Common myeloid progenitor, CD34-positive (primary cell): ENCODE results near the gene CD63.

Experiments used
- CTCF ChIA-PET: fragments of 350-600 bp; sonication (Branson Sonifier 250); formaldehyde crosslinking; loops from one replicate; lab custom pipeline; 2021; ENCODE audit warnings: antibody characterized with exemption; lab: Charles Lee
- POLR2A ChIA-PET: fragments of 350-600 bp; sonication (Branson Sonifier 250); formaldehyde crosslinking; loops from one replicate; lab custom pipeline; 2021; ENCODE audit warnings: antibody characterized with exemption; lab: Charles Lee
- DNase-seq, 3 donors: peaks; one replicate each; pipeline versions ENCODE4 v3.0.0 to v3.0.0-alpha.2; 2013
- H3K27ac ChIP-seq, 2 experiments: 1 replicate in 1 of 2; 2 replicates in 1 of 2; pipeline ENCODE4 v1.7.0; 2013; ENCODE audit warnings: inconsistent platforms in 2 of 2, low read length in 2 of 2, mild to moderate bottlenecking in 2 of 2, low read depth in 1 of 2, moderate library complexity in 1 of 2; ENCODE audit not compliant: severe bottlenecking in 2 of 2, insufficient read depth in 1 of 2, poor library complexity in 1 of 2
- H3K27me3 ChIP-seq, 5 experiments: replicated peaks in 2 of 5; 1 replicate in 3 of 5; 2 replicates in 2 of 5; pipeline versions ENCODE4 v1.6.1 to v1.7.0; 2013; ENCODE audit warnings: low read length in 4 of 5, mild to moderate bottlenecking in 2 of 5, moderate library complexity in 2 of 5, inconsistent platforms in 1 of 5; ENCODE audit not compliant: insufficient read depth in 5 of 5, control insufficient read depth in 4 of 5
- H3K36me3 ChIP-seq, 4 experiments: 1 replicate in 2 of 4; 2 replicates in 2 of 4; pipeline versions ENCODE4 v1.6.1 to v1.7.0; 2013; ENCODE audit warnings: low read length in 3 of 4, control low read depth in 1 of 4, mild to moderate bottlenecking in 1 of 4; ENCODE audit not compliant: control insufficient read depth in 4 of 4, insufficient read depth in 4 of 4
- H3K4me1 ChIP-seq, 4 experiments: 1 replicate in 3 of 4; 2 replicates in 1 of 4; pipeline versions ENCODE4 v1.6.1 to v1.7.1; 2013; ENCODE audit warnings: low read length in 3 of 4, mild to moderate bottlenecking in 3 of 4, control low read depth in 1 of 4, inconsistent platforms in 1 of 4, moderate library complexity in 1 of 4; ENCODE audit not compliant: control insufficient read depth in 4 of 4, insufficient read depth in 4 of 4; ENCODE audit errors: control extremely low read depth in 1 of 4
- H3K4me3 ChIP-seq, 7 experiments: 1 replicate in 4 of 7; 2 replicates in 3 of 7; pipeline versions ENCODE4 v1.5.1 to v1.7.0; 2013; ENCODE audit warnings: mild to moderate bottlenecking in 7 of 7, low read length in 6 of 7, moderate library complexity in 6 of 7, inconsistent platforms in 2 of 7, low read depth in 2 of 7, control low read depth in 1 of 7; ENCODE audit not compliant: insufficient read depth in 4 of 7, control insufficient read depth in 1 of 7; ENCODE audit errors: extremely low read depth in 1 of 7
- H3K9me3 ChIP-seq, 5 experiments: 1 replicate in 4 of 5; 2 replicates in 1 of 5; pipeline versions ENCODE4 v1.6.1 to v1.7.1; 2013; ENCODE audit warnings: low read length in 4 of 5, mild to moderate bottlenecking in 2 of 5, inconsistent platforms in 1 of 5, low read depth in 1 of 5, moderate library complexity in 1 of 5; ENCODE audit not compliant: control insufficient read depth in 4 of 5, insufficient read depth in 2 of 5; ENCODE audit errors: control extremely low read depth in 1 of 5
- WGBS: methylation state at CpG from one replicate; pipeline ENCODE4 v1.1.5; 2013; ENCODE audit not compliant: insufficient coverage; 5-methylcytosine and 5-hydroxymethylcytosine counted together

The CD63 gene

GRCh38 chr12:55741931-55742680 lies 13.3 kb upstream of the CD63 start:
- H3K9me3 ChIP-seq, result no peaks in the 10 kb centered on the region
- ChIA-PET CTCF (interaction anchor here (1.0 to 13.3 kb wide), 6 partner anchors 12 to 198 kb away, joined by 3 to 145 read pairs (median 6); partner anchors contain the start of genes CD63, ORMDL2 and SARNP), POLR2A (interaction anchor here (1.1 kb wide), 1 partner anchor 13 kb away, joined by 3 read pairs; no protein-coding TSS in a partner anchor)
- H3K27me3 ChIP-seq, result no peaks in the 10 kb centered on the region
- no peaks in the 10 kb centered on the region for H3K36me3 ChIP-seq
- peaks cover 8 to 58% (median 42%) of the 10 kb centered on the region in 4 experiments for H3K4me1 ChIP-seq
- H3K4me3 ChIP-seq, result peak overlapping the region; percentile 16 to 83 (median 57)
- peak overlapping the region in 1 of 2 experiments; percentile 64 for H3K27ac ChIP-seq
- WGBS, result 24% methylated on average over 3 of the region's 3 CpGs
- no peak for DNase-seq

GRCh38 chr12:55739025-55739378 lies 10.2 kb upstream of the CD63 start:
- Histone ChIP-seq H3K4me1 (peaks cover 6 to 39% (median 31%) of the 10 kb centered on the region in 4 experiments), H3K36me3 (no peaks in the 10 kb centered on the region), H3K27me3 (no peaks in the 10 kb centered on the region), H3K27ac (no peak overlapping the region), H3K4me3 (peak overlapping the region in 3 of 7 experiments; percentile 79 to 97 (median 88)), H3K9me3 (no peaks in the 10 kb centered on the region)
- POLR2A ChIA-PET, result interaction anchor here (0.7 to 1.8 kb wide), 4 partner anchors 10 to 291 kb away, joined by 3 to 8 read pairs (median 3); partner anchors contain the start of gene CD63
- WGBS, result 100% methylated on average over 1 of the region's 2 CpGs
- no peak for DNase-seq
- CTCF ChIA-PET, result interaction anchor here (0.7 to 13.3 kb wide), 35 partner anchors 9 to 301 kb away, joined by 3 to 145 read pairs (median 8); partner anchors contain the start of genes BLOC1S1, CD63, ORMDL2 and RDH5

- peak; percentile 82 to 90 (median 90) for DNase-seq
- H3K27ac ChIP-seq, result peak overlapping the region; percentile 61 to 82
- CTCF ChIA-PET, result interaction anchor here (0.7 to 13.3 kb wide), 39 partner anchors 8 to 420 kb away, joined by 3 to 145 read pairs (median 7); partner anchors contain the start of genes BLOC1S1, CD63, MYL6 and ORMDL2
Observed at GRCh38 chr12:55738123-55739024, 9.6 kb upstream of the CD63 start.

GRCh38 chr12:55737581-55738122 lies 8.8 kb upstream of the CD63 start:
- CTCF ChIA-PET, result interaction anchor here (0.8 to 13.3 kb wide), 31 partner anchors 8 to 421 kb away, joined by 3 to 145 read pairs (median 8); partner anchors contain the start of genes BLOC1S1, CD63, MYL6 and RDH5
- Histone ChIP-seq H3K4me3 (peak overlapping the region; percentile 39 to 97 (median 79)), H3K4me1 (peaks cover 6 to 32% (median 27%) of the 10 kb centered on the region in 4 experiments), H3K27ac (peak overlapping the region; percentile 61 to 82), H3K36me3 (no peaks in the 10 kb centered on the region), H3K27me3 (no peaks in the 10 kb centered on the region), H3K9me3 (no peaks in the 10 kb centered on the region)
- DNase-seq, result peak in 2 of 3 donors; percentile 34 to 45
- WGBS, result 0% methylated on average over 1 of the region's 4 CpGs
- POLR2A ChIA-PET, result interaction anchor here (0.7 to 1.8 kb wide), 4 partner anchors 9 to 19 kb away, joined by 3 to 9 read pairs (median 6); partner anchors contain the start of gene CD63

More at GRCh38 chr12:55738123-55739024, 9.6 kb upstream of the CD63 start:
- Histone ChIP-seq H3K9me3 (no peaks in the 10 kb centered on the region), H3K4me1 (peaks cover 6 to 34% (median 28%) of the 10 kb centered on the region in 4 experiments), H3K4me3 (peak overlapping the region; percentile 39 to 97 (median 79)), H3K36me3 (no peaks in the 10 kb centered on the region), H3K27me3 (no peaks in the 10 kb centered on the region)
- POLR2A ChIA-PET, result interaction anchor here (0.5 to 1.8 kb wide), 7 partner anchors 8 to 1458 kb away, joined by 3 to 8 read pairs (median 3); partner anchors contain the start of genes CBX5 and CD63
- 0% methylated on average over 8 of the region's 14 CpGs for WGBS

- peak overlapping the region in 1 of 7 experiments; percentile 97 for H3K4me3 ChIP-seq
- POLR2A ChIA-PET, result interaction anchor here (1.0 kb wide), 1 partner anchor 12 kb away, joined by 9 read pairs; no protein-coding TSS in a partner anchor
- no peaks in the 10 kb centered on the region for H3K9me3 ChIP-seq
- peak overlapping the region in 1 of 2 experiments; percentile 82 for H3K27ac ChIP-seq
- H3K27me3 ChIP-seq, result no peaks in the 10 kb centered on the region
- peaks cover 6 to 27% (median 21%) of the 10 kb centered on the region in 4 experiments for H3K4me1 ChIP-seq
- peak; percentile 70 to 76 (median 71) for DNase-seq
- WGBS, result 63% methylated on average over 6 of the region's 6 CpGs
- CTCF ChIA-PET, result interaction anchor here (1.0 to 13.3 kb wide), 23 partner anchors 7 to 421 kb away, joined by 3 to 145 read pairs (median 10); partner anchors contain the start of genes BLOC1S1, CD63, MYL6 and RDH5
- no peaks in the 10 kb centered on the region for H3K36me3 ChIP-seq
Observed at GRCh38 chr12:55736780-55737580, 8.2 kb upstream of the CD63 start.
